Fibroblast of lung (primary cell): ENCODE measurements around the gene EMB. TPM values are rescaled to one million over a fixed set of nuclear protein-coding genes. Genes with fewer than 3 reads are reported as not detected.
A peak's percentile ranks its signal among the peaks of the same experiment; 100 is the strongest.
"Not testable (repeated sequence)": the region's sequence is repeated elsewhere in the genome, so short reads cannot be mapped to it uniquely, and the experiment has no call there.

Experiments used
- DNase-seq, 2 donors: peaks; one replicate each; pipeline versions ENCODE4 v3.0.0 to v3.0.0-alpha.2; 2010; ENCODE audit warnings: low read depth in 2 of 2
- H2AFZ ChIP-seq: 2 replicates; pipeline ENCODE4 v1.5.1; 2012; ENCODE audit warnings: low read length, control low read depth, inconsistent platforms
- H3K27ac ChIP-seq: 2 replicates; pipeline ENCODE4 v1.5.1; 2011; ENCODE audit warnings: low read length, control low read depth; ENCODE audit not compliant: insufficient read depth
- H3K27me3 ChIP-seq: 2 replicates; pipeline ENCODE4 v1.5.1; 2011; ENCODE audit warnings: mild to moderate bottlenecking, low read length; ENCODE audit not compliant: control insufficient read depth, insufficient read depth
- H3K36me3 ChIP-seq: 2 replicates; pipeline ENCODE4 v1.5.1; 2011; ENCODE audit warnings: low read length; ENCODE audit not compliant: control insufficient read depth, insufficient read depth
- H3K4me1 ChIP-seq: 2 replicates; pipeline ENCODE4 v1.5.1; 2011; ENCODE audit warnings: low read length; ENCODE audit not compliant: control insufficient read depth, insufficient read depth; ENCODE audit errors: extremely low read depth
- H3K4me2 ChIP-seq: 2 replicates; pipeline ENCODE4 v1.5.1; 2011; ENCODE audit warnings: low read length, control low read depth; ENCODE audit not compliant: insufficient read depth; ENCODE audit errors: extremely low read depth
- H3K4me3 ChIP-seq, 4 experiments: fragments of 200-600 bp in 1 of 4; sonication (generic) in 1 of 4; replicated peaks in 1 of 4; 2 replicates each; pipeline ENCODE4 v1.5.1; 2011 to 2016; ENCODE audit warnings: low read length in 4 of 4, low read depth in 3 of 4, mild to moderate bottlenecking in 3 of 4, control low read depth in 2 of 4, inconsistent platforms in 1 of 4, mixed read lengths in 1 of 4; ENCODE audit not compliant: insufficient read depth in 1 of 4; ENCODE audit errors: control extremely low read depth in 1 of 4
- H3K79me2 ChIP-seq: 2 replicates; pipeline ENCODE4 v1.5.1; 2012; ENCODE audit warnings: mild to moderate bottlenecking, low read length, inconsistent platforms; ENCODE audit not compliant: control insufficient read depth, insufficient read depth
- H3K9ac ChIP-seq: 2 replicates; pipeline ENCODE4 v1.5.1; 2011; ENCODE audit warnings: mild to moderate bottlenecking, low read length, control low read depth; ENCODE audit not compliant: insufficient read depth
- H3K9me3 ChIP-seq: 2 replicates; pipeline ENCODE4 v1.5.1; 2012; ENCODE audit warnings: low read depth, low read length; ENCODE audit not compliant: control insufficient read depth, insufficient read depth
- H4K20me1 ChIP-seq: 2 replicates; pipeline ENCODE4 v1.5.1; 2011; ENCODE audit warnings: low read length; ENCODE audit not compliant: control insufficient read depth, insufficient read depth; ENCODE audit errors: extremely low read depth
- CTCF ChIP-seq, 2 donors: IDR thresholded peaks in 1 of 2; conservative IDR thresholded peaks in 1 of 2; 1 replicate in 1 of 2; 2 replicates in 1 of 2; pipeline ENCODE4 v1.5.1; 2011 to 2012; ENCODE audit warnings: low read length in 2 of 2, control low read depth in 1 of 2, inconsistent platforms in 1 of 2, low read depth in 1 of 2, mild to moderate bottlenecking in 1 of 2
- EZH2 ChIP-seq: IDR thresholded peaks from 2 replicates; pipeline ENCODE4 v1.5.1; 2012; ENCODE audit warnings: low read length, control low read depth, mild to moderate bottlenecking; ENCODE audit errors: missing control alignments
- polyA plus RNA-seq, 2 donors: library from polyadenylated mRNA; depleted of rRNA in 1 of 2; stranded (reverse) in 1 of 2; unstranded in 1 of 2; fragments of >200 nt; gene quantifications; 2 replicates each; pipeline ENCODE4 v1.2.1, GENCODE V29; 2011 to 2012; ENCODE audit warnings: missing spikeins in 1 of 2
- total RNA-seq: library from RNA; depleted of rRNA; stranded (reverse); fragments of >200 nt; gene quantifications from 2 replicates; pipeline ENCODE4 v1.2.1, GENCODE V29; 2014

EMB gene
- total and polyA plus RNA-seq, 2 donors (not counting 1 experiment from before 2014, with no cell fraction given) = 5.5 to 11.6 TPM

DNA sequence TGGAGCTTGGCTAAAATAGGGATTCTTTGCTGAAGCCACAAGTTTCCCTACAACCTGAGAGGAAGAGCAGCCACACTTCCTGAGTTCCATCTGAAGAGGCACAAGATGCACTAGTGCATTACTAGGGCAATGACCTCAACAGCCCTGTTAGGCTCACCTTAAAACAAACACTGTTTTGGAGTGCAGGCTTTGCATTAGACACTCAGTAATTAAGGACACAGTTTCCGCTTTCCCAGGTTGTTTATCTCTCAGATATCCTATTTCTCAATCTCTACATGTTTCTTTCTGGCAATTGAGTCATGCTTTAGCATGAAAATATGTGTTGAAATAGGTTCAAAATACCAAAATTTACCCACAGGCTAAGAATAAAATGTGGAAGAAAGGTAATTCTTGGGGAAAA, 34.2 kb downstream of the EMB start:
- no peak overlapping the region for H3K4me3 ChIP-seq

DNA sequence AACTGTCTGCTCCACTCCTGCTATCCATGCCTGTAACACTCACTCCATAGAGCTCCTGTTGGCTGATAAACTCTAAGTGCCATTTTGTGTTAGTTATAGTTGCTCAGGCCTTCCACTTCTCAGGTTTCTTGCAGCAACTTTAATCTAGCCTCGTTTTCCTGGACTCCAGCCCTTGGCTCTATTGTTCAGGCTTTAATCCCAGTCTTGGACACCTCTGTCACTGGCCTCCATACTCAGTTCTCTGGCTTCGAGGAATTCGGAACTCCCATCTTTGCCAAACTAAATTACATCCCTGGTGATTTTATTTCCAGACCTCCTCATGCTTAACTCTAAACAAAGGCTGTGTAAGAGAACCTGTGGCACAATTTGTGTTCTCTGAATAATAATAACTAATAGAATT, 39.8 kb downstream of the EMB start:
- H2AFZ ChIP-seq = no peak overlapping the region
- no peak overlapping the region for H3K4me2 ChIP-seq
- H3K36me3 ChIP-seq = no peaks in the 10 kb centered on the region
- no peaks in the 10 kb centered on the region for H3K4me1 ChIP-seq
- H3K9me3 ChIP-seq = no peaks in the 10 kb centered on the region
- TF ChIP-seq EZH2 (no peak), CTCF (conservative IDR thresholded peaks at IDR 0.05 in 1 of 2, IDR thresholded peaks at IDR 0.05 in 1 of 2; ENCODE audit: low read depth in 1 of 2, low read length in 2 of 2) (no peak)
- DNase-seq = no peak
- no peak overlapping the region for H3K27ac ChIP-seq
- H3K9ac ChIP-seq = no peak overlapping the region
- H3K27me3 ChIP-seq = no peaks in the 10 kb centered on the region
- H3K79me2 ChIP-seq = no peaks in the 10 kb centered on the region
- no peaks in the 10 kb centered on the region for H4K20me1 ChIP-seq
- no peak overlapping the region for H3K4me3 ChIP-seq

More for the DNA sequence above, 34.2 kb downstream of the EMB start:
- Histone ChIP-seq H4K20me1 (no peaks in the 10 kb centered on the region), H3K79me2 (no peaks in the 10 kb centered on the region), H3K9ac (no peak overlapping the region), H3K9me3 (no peaks in the 10 kb centered on the region), H3K27ac (no peak overlapping the region), H3K36me3 (no peaks in the 10 kb centered on the region), H3K27me3 (no peaks in the 10 kb centered on the region), H2AFZ (no peak overlapping the region), H3K4me2 (no peak overlapping the region), H3K4me1 (no peaks in the 10 kb centered on the region)
- no peak for TF ChIP-seq EZH2
- TF ChIP-seq CTCF (conservative IDR thresholded peaks at IDR 0.05 in 1 of 2, IDR thresholded peaks at IDR 0.05 in 1 of 2; ENCODE audit: low read depth in 1 of 2, low read length in 2 of 2) = no peak
- no peak for DNase-seq

DNA sequence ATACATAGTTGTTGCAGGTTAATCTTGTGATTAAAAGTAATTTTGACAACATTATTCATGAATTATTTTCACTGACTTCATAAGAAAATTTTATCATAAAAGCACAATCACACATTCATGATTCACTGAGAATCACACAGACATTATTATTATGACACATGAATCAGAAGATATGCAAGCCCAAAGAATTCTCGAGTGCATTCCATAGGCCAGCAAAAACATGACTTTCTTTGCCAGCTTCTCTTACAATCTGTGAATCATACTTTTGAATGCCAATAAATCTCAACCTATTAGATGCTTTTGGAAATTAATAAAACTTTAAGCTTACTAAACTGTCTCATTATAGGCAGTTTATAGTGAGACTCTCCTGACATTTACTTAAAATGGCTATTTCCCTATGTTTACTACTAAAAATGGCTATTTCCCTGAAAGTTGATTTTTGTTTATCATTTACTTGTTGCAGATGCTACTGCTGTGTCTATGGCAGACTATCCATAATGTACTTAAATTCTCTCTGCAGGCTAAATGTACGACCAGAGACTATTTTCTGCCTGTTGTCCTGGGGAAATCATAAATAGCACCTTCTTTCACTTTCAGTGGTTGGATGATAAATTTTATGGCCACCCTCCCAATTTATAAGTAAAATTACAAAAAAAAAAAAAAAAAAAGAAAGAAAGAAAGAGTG, 47.0 kb downstream of the EMB start:
- not testable (repeated sequence) for H4K20me1 ChIP-seq, H3K9me3 ChIP-seq, H3K79me2 ChIP-seq, H3K4me3 ChIP-seq, H3K4me2 ChIP-seq, H3K9ac ChIP-seq, H2AFZ ChIP-seq, H3K36me3 ChIP-seq, H3K4me1 ChIP-seq, H3K27ac ChIP-seq, H3K27me3 ChIP-seq
- peak; percentile 26 to 77 for DNase-seq

GRCh38 chr5:50392289-50392688, 48.8 kb downstream of the EMB start:
- not testable (repeated sequence) for H3K27me3 ChIP-seq, H2AFZ ChIP-seq, H3K4me1 ChIP-seq, DNase-seq, H3K4me2 ChIP-seq, H3K27ac ChIP-seq, H3K9me3 ChIP-seq, H3K79me2 ChIP-seq, H3K4me3 ChIP-seq, H3K36me3 ChIP-seq, H4K20me1 ChIP-seq, H3K9ac ChIP-seq

DNA sequence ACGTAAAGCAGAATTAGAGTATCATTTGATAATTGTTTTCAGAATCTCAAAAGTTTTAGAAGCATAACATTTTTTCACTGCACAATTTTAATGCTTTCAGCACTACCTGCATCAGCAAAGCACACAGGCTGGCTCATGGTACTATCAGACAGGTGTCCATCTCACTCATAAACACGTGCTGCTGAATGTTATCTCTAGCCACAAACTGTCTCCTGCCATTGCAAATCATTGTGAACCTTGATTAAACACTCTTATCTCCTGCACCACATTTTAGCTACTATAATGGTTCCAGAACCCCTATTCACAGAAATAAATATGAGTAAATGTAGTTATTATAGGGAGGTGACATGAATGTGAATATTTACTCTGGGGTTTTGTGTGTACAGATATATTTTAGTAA, 56.7 kb downstream of the EMB start:
- not testable (repeated sequence) for H3K9ac ChIP-seq, H2AFZ ChIP-seq, H3K4me2 ChIP-seq, H3K4me1 ChIP-seq, H3K27me3 ChIP-seq, H3K4me3 ChIP-seq, H3K9me3 ChIP-seq, H4K20me1 ChIP-seq, H3K27ac ChIP-seq, H3K79me2 ChIP-seq, DNase-seq, H3K36me3 ChIP-seq
